ENCODE results near the gene GALNT16. TPM values are rescaled to one million over a fixed set of nuclear protein-coding genes. Genes with fewer than 3 reads are reported as not detected.

Gene GALNT16
- total RNA-seq, 1 experiment from 2014 or later: 0.33 TPM

DNA sequence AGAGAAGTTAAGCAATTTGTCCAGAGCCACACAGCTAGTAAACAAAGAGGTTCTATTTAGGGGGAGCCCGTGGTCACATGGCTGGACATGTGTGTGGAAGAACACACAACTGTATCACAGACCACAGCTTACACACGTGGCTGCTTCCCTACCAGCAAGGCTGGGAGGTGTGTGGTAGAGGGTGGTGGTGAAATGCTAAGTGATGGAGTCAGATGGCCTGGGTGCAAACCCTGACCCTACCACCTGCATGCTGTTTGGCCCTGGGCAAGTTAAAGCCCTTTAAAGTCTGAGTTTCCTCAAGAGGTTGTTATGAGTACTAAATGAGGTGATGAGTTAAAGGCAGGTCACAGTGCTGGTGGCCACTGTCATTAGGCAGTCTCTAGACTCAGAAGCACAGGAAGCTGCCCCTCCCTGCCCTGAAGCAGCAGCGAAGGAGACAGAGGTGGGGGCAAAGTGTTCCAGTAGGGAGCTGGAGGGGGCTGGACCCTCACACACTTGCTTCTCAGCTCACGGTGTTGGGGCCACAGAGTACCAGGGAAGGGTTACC is 73.9 kb downstream of the GALNT16 start:
- POLR2A ChIA-PET (ENCODE audit: unreplicated experiment): no interaction called here
- Histone ChIP-seq H3K4me3 (ENCODE audit: low read length) (no peak overlapping the region), H3K27me3 (ENCODE audit: low read length) (peaks cover 9% of the 10 kb centered on the region; the same call in 1 of the 2 replicates), H2AFZ (ENCODE audit: low read length) (no peak overlapping the region), H3K36me3 (ENCODE audit: low read depth, low read length) (no peaks in the 10 kb centered on the region), H3K9ac (ENCODE audit: low read length) (no peak overlapping the region), H4K20me1 (ENCODE audit: low read length) (no peaks in the 10 kb centered on the region), H3K4me2 (ENCODE audit: low read length) (no peak overlapping the region), H3F3A (ENCODE audit: low read length, unreplicated experiment) (no peaks in the 10 kb centered on the region), H3K4me1 (ENCODE audit: insufficient read depth, low read length) (no peaks in the 10 kb centered on the region), H3K9me3 (ENCODE audit: low read length) (no peaks in the 10 kb centered on the region), H3K79me2 (ENCODE audit: low read length) (no peaks in the 10 kb centered on the region), H3K9me2 (replicated peaks; ENCODE audit: low read length) (no peaks in the 10 kb centered on the region), H3K27ac (ENCODE audit: low read length) (no peak overlapping the region)
- intact Hi-C loops (cut with micrococcal nuclease): no loop called here
- ATAC-seq (no peak), DNase-seq (no peak)
- CTCF ChIA-PET: no interaction called here
- BruUV-seq (replicated peaks): no TSS peak
- TF ChIP-seq EZH2phosphoT487 (IDR thresholded peaks at IDR 0.05; ENCODE audit: borderline replicate concordance, low read length) (no peak), EZH2 (IDR thresholded peaks at IDR 0.05; ENCODE audit: low read length, unreplicated experiment) (no peak)
- TF ChIP-seq, protein P1, sequence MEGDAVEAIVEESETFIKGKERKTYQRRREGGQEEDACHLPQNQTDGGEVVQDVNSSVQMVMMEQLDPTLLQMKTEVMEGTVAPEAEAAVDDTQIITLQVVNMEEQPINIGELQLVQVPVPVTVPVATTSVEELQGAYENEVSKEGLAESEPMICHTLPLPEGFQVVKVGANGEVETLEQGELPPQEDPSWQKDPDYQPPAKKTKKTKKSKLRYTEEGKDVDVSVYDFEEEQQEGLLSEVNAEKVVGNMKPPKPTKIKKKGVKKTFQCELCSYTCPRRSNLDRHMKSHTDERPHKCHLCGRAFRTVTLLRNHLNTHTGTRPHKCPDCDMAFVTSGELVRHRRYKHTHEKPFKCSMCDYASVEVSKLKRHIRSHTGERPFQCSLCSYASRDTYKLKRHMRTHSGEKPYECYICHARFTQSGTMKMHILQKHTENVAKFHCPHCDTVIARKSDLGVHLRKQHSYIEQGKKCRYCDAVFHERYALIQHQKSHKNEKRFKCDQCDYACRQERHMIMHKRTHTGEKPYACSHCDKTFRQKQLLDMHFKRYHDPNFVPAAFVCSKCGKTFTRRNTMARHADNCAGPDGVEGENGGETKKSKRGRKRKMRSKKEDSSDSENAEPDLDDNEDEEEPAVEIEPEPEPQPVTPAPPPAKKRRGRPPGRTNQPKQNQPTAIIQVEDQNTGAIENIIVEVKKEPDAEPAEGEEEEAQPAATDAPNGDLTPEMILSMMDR (conservative IDR thresholded peaks at IDR 0.05; ENCODE audit: low read depth, low read length): no peak

DNA sequence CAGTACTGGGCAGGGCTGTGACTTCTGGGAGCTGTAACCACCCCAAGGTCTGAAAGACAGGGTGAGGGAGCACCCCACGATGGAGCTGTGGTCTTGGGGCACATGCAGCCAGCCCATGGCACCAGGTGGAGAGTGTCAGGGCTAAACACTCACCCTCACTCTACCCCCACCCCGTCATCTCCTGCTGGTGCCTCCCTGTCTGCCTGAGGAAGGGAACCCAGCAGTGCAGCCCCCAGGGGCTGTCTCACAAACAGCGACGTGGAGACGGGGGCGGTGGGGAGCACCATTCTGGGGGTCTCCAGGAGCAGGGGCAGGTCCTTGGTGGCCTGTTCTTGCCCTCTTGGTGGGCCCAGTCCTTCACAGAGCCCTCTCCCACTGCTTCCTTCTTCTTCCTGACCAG is 74.6 kb downstream of the GALNT16 start:
- Histone ChIP-seq H3K9me3 (ENCODE audit: low read length) (no peaks in the 10 kb centered on the region), H3F3A (ENCODE audit: low read length, unreplicated experiment) (no peaks in the 10 kb centered on the region), H3K9ac (ENCODE audit: low read length) (no peak overlapping the region), H3K27me3 (ENCODE audit: low read length) (peaks cover 9% of the 10 kb centered on the region; the same call in 1 of the 2 replicates), H3K4me1 (ENCODE audit: insufficient read depth, low read length) (no peaks in the 10 kb centered on the region), H3K9me2 (replicated peaks; ENCODE audit: low read length) (no peaks in the 10 kb centered on the region), H4K20me1 (ENCODE audit: low read length) (no peaks in the 10 kb centered on the region), H2AFZ (ENCODE audit: low read length) (no peak overlapping the region), H3K79me2 (ENCODE audit: low read length) (no peaks in the 10 kb centered on the region), H3K27ac (ENCODE audit: low read length) (no peak overlapping the region), H3K4me2 (ENCODE audit: low read length) (no peak overlapping the region), H3K36me3 (ENCODE audit: low read depth, low read length) (no peaks in the 10 kb centered on the region), H3K4me3 (ENCODE audit: low read length) (no peak overlapping the region)
- BruUV-seq (replicated peaks): no TSS peak
- POLR2A ChIA-PET (ENCODE audit: unreplicated experiment): no interaction called here
- CTCF ChIA-PET: no interaction called here
- ATAC-seq: no peak
- TF ChIP-seq, protein P1 (conservative IDR thresholded peaks at IDR 0.05; ENCODE audit: low read depth, low read length): no peak
- TF ChIP-seq EZH2phosphoT487 (IDR thresholded peaks at IDR 0.05; ENCODE audit: borderline replicate concordance, low read length) (no peak), EZH2 (IDR thresholded peaks at IDR 0.05; ENCODE audit: low read length, unreplicated experiment) (no peak)
- DNase-seq: no peak
- intact Hi-C loops (cut with micrococcal nuclease): no loop called here

DNA sequence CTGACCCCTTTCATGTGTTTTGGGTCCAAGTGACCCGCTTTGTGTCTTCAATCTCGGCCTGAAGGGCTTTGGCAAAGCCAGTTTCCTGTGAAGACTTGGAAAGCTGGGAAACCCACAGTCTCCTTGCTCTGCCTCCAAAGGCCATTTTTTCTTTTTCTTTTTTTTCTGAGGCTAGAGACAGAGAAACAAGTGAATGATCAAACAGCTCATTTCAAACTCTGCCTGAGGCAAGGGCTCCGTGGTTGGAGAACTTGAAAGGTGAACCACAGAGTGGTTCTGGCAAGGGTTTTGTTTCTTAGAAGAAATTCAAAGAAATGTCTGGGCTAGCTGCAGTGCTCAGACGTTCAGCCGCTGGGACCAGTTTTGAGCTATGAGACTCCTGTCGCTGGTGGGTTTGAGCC is 75.4 kb downstream of the GALNT16 start:
- Histone ChIP-seq H3K36me3 (ENCODE audit: low read depth, low read length) (no peaks in the 10 kb centered on the region), H3K9ac (ENCODE audit: low read length) (no peak overlapping the region), H3K4me2 (ENCODE audit: low read length) (no peak overlapping the region), H3F3A (ENCODE audit: low read length, unreplicated experiment) (no peaks in the 10 kb centered on the region), H3K9me3 (ENCODE audit: low read length) (no peaks in the 10 kb centered on the region), H3K27ac (ENCODE audit: low read length) (no peak overlapping the region), H3K4me3 (ENCODE audit: low read length) (no peak overlapping the region), H3K4me1 (ENCODE audit: insufficient read depth, low read length) (no peaks in the 10 kb centered on the region), H4K20me1 (ENCODE audit: low read length) (no peaks in the 10 kb centered on the region), H3K27me3 (ENCODE audit: low read length) (peaks cover 9% of the 10 kb centered on the region; the same call in 1 of the 2 replicates), H3K9me2 (replicated peaks; ENCODE audit: low read length) (no peaks in the 10 kb centered on the region), H3K79me2 (ENCODE audit: low read length) (no peaks in the 10 kb centered on the region), H2AFZ (ENCODE audit: low read length) (peak overlapping the region; percentile 29; the same call in 1 of the 2 replicates)
- intact Hi-C loops (cut with micrococcal nuclease): no loop called here
- ATAC-seq: peak; percentile 40; the same call in 1 of the 2 replicates
- TF ChIP-seq EZH2phosphoT487 (IDR thresholded peaks at IDR 0.05; ENCODE audit: borderline replicate concordance, low read length) (no peak), EZH2 (IDR thresholded peaks at IDR 0.05; ENCODE audit: low read length, unreplicated experiment) (no peak)
- no TSS peak for BruUV-seq (replicated peaks)
- peak; percentile 58 for DNase-seq
- ChIA-PET POLR2A (ENCODE audit: unreplicated experiment) (no interaction called here), CTCF (interaction anchor here (0.7 kb wide), 1 partner anchor 122 kb away, joined by 4 read pairs; no protein-coding TSS in a partner anchor)

Data from PC-3 (cell line).